HepG2 (cell line): Measurements from ENCODE around the gene EYA2. TPM values are rescaled to one million over a fixed set of nuclear protein-coding genes. Genes with fewer than 3 reads are reported as not detected.

Source experiments
- ATAC-seq: fragments of 200-7000 bp; cut with Tn5 transposase; 3 replicates; pipeline ENCODE4 v1.9.1; 2020; ENCODE audit warnings: mild to moderate bottlenecking, moderate library complexity
- BruUV-seq: library from RNA; stranded (reverse); fragments of 400-500 nt; replicated peaks from 2 replicates; lab custom pipeline; 2021; lab: Mats Ljungman, UMichigan
- CTCF ChIA-PET: fragments of 300-600 bp; formaldehyde crosslinking; extraction: SDS; loops from one replicate; lab custom pipeline; 2021; ENCODE audit warnings: low total read pairs, inconsistent platforms, low intra/inter-chr PET ratio; lab: Yijun Ruan, JAX
- POLR2A ChIA-PET: fragments of 350-600 bp; sonication (Branson Sonifier 250); formaldehyde crosslinking; loops from one replicate; lab custom pipeline; 2020; ENCODE audit warnings: antibody characterized with exemption, inconsistent platforms; lab: Yijun Ruan, JAX
- DNase-seq: peaks from one replicate; pipeline ENCODE4 v3.0.0-alpha.2; 2015; ENCODE audit warnings: low spot score
- FAIRE-seq: peaks from 3 replicates; lab custom pipeline; 2011; peaks lifted over from hg19 to GRCh38; lab: Jason Lieb, UNC
- H2AFZ ChIP-seq: one replicate; pipeline ENCODE4 v1.6.1; 2011; ENCODE audit warnings: low read length, inconsistent platforms
- H3K27ac ChIP-seq: fragments of 300-600 bp; 3 replicates; pipeline ENCODE4 v1.8.0; 2011; ENCODE audit warnings: mixed run types, mild to moderate bottlenecking, mixed read lengths, low read length, inconsistent platforms; ENCODE audit not compliant: insufficient read depth; ENCODE audit errors: extremely low read length
- H3K27me3 ChIP-seq, 2 experiments: fragments of 200-600 bp in 1 of 2; 2 replicates in 1 of 2; 3 replicates in 1 of 2; pipeline versions ENCODE4 v1.6.0 to v1.8.0; 2011; ENCODE audit warnings: low read length in 2 of 2, mild to moderate bottlenecking in 2 of 2, moderate library complexity in 2 of 2, inconsistent platforms in 1 of 2; ENCODE audit not compliant: insufficient read depth in 2 of 2, control insufficient read depth in 1 of 2
- H3K36me3 ChIP-seq, 2 experiments: fragments of 200-600 bp in 1 of 2; replicated peaks in 1 of 2; 2 replicates in 1 of 2; 3 replicates in 1 of 2; pipeline versions ENCODE4 v1.5.1 to v1.8.0; 2011; ENCODE audit warnings: low read length in 2 of 2, inconsistent platforms in 1 of 2; ENCODE audit not compliant: insufficient read depth in 2 of 2, control insufficient read depth in 1 of 2
- H3K4me1 ChIP-seq: 2 replicates; pipeline ENCODE4 v1.5.1; 2012; ENCODE audit warnings: low read length, inconsistent platforms; ENCODE audit not compliant: insufficient read depth
- H3K4me2 ChIP-seq: 2 replicates; pipeline ENCODE4 v1.6.0; 2011; ENCODE audit warnings: low read depth, low read length, inconsistent platforms
- H3K4me3 ChIP-seq, 3 experiments: fragments of 200-600 bp in 1 of 3; sonication (generic), shearing (Covaris generic) in 1 of 3; replicated peaks in 1 of 3; 2 replicates each; pipeline ENCODE4 v1.5.1; 2011 to 2016; ENCODE audit warnings: low read length in 3 of 3, inconsistent platforms in 2 of 3, low read depth in 2 of 3, mild to moderate bottlenecking in 2 of 3, control low read depth in 1 of 3, mixed read lengths in 1 of 3; ENCODE audit not compliant: insufficient read depth in 1 of 3
- H3K79me2 ChIP-seq: one replicate; pipeline ENCODE4 v1.6.1; 2011; ENCODE audit warnings: low read length, inconsistent platforms; ENCODE audit not compliant: insufficient read depth
- H3K9ac ChIP-seq: 2 replicates; pipeline ENCODE4 v1.6.0; 2011; ENCODE audit warnings: mild to moderate bottlenecking, low read depth, low read length, inconsistent platforms; ENCODE audit not compliant: insufficient read depth
- H3K9me3 ChIP-seq: 2 replicates; pipeline ENCODE4 v1.5.1; 2012; ENCODE audit warnings: mild to moderate bottlenecking, low read length
- H4K20me1 ChIP-seq: 2 replicates; pipeline ENCODE4 v1.6.0; 2011; ENCODE audit warnings: inconsistent platforms, mild to moderate bottlenecking, low read length, moderate library complexity; ENCODE audit not compliant: insufficient read depth
- ARID2 ChIP-seq: sonication (generic); formaldehyde crosslinking; IDR thresholded peaks from 2 replicates; pipeline ENCODE4 v1.8.1; 2022; ENCODE audit warnings: mild to moderate bottlenecking, missing genetic modification reagents, borderline replicate concordance
- GZF1 ChIP-seq: sonication (generic); formaldehyde crosslinking; IDR thresholded peaks from 2 replicates; pipeline ENCODE4 v1.5.1; 2020; ENCODE audit warnings: mild to moderate bottlenecking, missing genetic modification reagents
- SP140L ChIP-seq: sonication (generic); formaldehyde crosslinking; IDR thresholded peaks from 2 replicates; pipeline ENCODE4 v1.4.0; 2020; ENCODE audit warnings: missing genetic modification reagents, borderline replicate concordance
- ZNF160 ChIP-seq: sonication (generic); formaldehyde crosslinking; IDR thresholded peaks from 2 replicates; pipeline ENCODE4 v1.8.0; 2022; ENCODE audit warnings: mild to moderate bottlenecking, inconsistent platforms, missing genetic modification reagents
- ZNF605 ChIP-seq: sonication (generic); formaldehyde crosslinking; IDR thresholded peaks from 2 replicates; pipeline ENCODE4 v1.8.0; 2022; ENCODE audit warnings: mild to moderate bottlenecking, missing genetic modification reagents
- WGBS: methylation state at CpG from one replicate; pipeline ENCODE4 v1.1.6; 2017; ENCODE audit warnings: low lambda C conversion rate; 5-methylcytosine and 5-hydroxymethylcytosine counted together
- in situ Hi-C: cut with HindIII; loops from 2 replicates; pipeline ENCODE4 v1.10.0; 2017; ENCODE audit warnings: low pct_unique_long_range_greater_than_20kb; ENCODE audit not compliant: extremely low pct_ligation_motif_present
- intact Hi-C: fragments of 100-400 bp; cut with micrococcal nuclease; formaldehyde crosslinking; loops from one replicate; pipeline ENCODE4 v1.10.0; 2022; ENCODE audit not compliant: unreplicated experiment
- polyA plus RNA-seq, 8 experiments: library from polyadenylated mRNA; depleted of rRNA in 3 of 8; stranded (reverse) in 7 of 8; unstranded in 1 of 8; fragments of >200 nt; fragmentation: Illumina TruSeq in 4 of 8; extraction: Trizol in 4 of 8; gene quantifications; 2 replicates each; pipeline versions ENCODE4 v1.2.1 to v1.2.3, GENCODE V29; 2011 to 2016; ENCODE audit warnings: low read depth in 4 of 8, missing spikeins in 1 of 8, mixed read lengths in 1 of 8; ENCODE audit not compliant: insufficient read depth in 1 of 8
- total RNA-seq, 5 experiments: library from RNA; depleted of rRNA; stranded (reverse); fragments of >200 nt; fragmentation: Illumina TruSeq; extraction: Trizol; gene quantifications; 2 replicates each; pipeline ENCODE4 v1.2.3, GENCODE V29; 2016; ENCODE audit warnings: low read depth in 1 of 5
- TF ChIP-seq, protein P1 (sequence below): sonication (generic); IDR thresholded peaks from 2 replicates; pipeline ENCODE4 v1.6.1; 2016; ENCODE audit warnings: low read depth, borderline replicate concordance
- TF ChIP-seq, protein P2 (sequence below): sonication (generic); formaldehyde crosslinking; IDR thresholded peaks from 2 replicates; pipeline ENCODE4 v1.4.0; 2020; ENCODE audit warnings: missing genetic modification reagents

EYA2 gene
- total and polyA plus RNA-seq, 2 of the 13 experiments (the other 11 are each of a cell fraction or from before 2014, with no cell fraction given), result not detected

DNA sequence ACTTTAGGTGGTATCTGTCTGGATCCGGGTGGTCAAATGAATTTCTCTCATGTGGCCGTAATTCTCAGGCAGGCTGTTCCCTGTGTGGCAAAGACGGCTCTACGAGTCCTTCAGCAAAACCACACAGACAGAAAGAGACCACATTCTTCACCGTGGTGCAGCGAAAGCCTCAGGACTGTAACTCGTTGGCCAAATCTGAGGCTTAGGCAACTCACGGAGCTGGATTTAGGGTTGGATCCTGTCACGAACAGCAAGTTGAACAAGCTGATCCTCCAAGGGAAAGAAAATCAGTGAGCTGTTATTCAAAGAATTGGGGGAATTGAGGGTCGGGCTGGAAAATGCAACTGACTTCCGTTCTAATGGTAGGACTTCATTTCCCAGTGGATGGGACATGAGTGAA is 294.4 kb downstream of the EYA2 start:
- BruUV-seq, result no TSS peak
- TF ChIP-seq ZNF160 (CRISPR knock-in tag), result no peak
- no peak for TF ChIP-seq SP140L (CRISPR knock-in tag)
- TF ChIP-seq GZF1 (CRISPR knock-in tag), result 0 out of 2 replicates have a peak, but pooled peaks have one; percentile 37
- TF ChIP-seq, protein P1, sequence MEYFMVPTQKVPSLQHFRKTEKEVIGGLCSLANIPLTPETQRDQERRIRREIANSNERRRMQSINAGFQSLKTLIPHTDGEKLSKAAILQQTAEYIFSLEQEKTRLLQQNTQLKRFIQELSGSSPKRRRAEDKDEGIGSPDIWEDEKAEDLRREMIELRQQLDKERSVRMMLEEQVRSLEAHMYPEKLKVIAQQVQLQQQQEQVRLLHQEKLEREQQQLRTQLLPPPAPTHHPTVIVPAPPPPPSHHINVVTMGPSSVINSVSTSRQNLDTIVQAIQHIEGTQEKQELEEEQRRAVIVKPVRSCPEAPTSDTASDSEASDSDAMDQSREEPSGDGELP, result no peak
- TF ChIP-seq ZNF605 (CRISPR knock-in tag), result peak; percentile 52; the same call in 1 of the 2 replicates
- TF ChIP-seq ARID2, result no peak
- TF ChIP-seq, protein P2, sequence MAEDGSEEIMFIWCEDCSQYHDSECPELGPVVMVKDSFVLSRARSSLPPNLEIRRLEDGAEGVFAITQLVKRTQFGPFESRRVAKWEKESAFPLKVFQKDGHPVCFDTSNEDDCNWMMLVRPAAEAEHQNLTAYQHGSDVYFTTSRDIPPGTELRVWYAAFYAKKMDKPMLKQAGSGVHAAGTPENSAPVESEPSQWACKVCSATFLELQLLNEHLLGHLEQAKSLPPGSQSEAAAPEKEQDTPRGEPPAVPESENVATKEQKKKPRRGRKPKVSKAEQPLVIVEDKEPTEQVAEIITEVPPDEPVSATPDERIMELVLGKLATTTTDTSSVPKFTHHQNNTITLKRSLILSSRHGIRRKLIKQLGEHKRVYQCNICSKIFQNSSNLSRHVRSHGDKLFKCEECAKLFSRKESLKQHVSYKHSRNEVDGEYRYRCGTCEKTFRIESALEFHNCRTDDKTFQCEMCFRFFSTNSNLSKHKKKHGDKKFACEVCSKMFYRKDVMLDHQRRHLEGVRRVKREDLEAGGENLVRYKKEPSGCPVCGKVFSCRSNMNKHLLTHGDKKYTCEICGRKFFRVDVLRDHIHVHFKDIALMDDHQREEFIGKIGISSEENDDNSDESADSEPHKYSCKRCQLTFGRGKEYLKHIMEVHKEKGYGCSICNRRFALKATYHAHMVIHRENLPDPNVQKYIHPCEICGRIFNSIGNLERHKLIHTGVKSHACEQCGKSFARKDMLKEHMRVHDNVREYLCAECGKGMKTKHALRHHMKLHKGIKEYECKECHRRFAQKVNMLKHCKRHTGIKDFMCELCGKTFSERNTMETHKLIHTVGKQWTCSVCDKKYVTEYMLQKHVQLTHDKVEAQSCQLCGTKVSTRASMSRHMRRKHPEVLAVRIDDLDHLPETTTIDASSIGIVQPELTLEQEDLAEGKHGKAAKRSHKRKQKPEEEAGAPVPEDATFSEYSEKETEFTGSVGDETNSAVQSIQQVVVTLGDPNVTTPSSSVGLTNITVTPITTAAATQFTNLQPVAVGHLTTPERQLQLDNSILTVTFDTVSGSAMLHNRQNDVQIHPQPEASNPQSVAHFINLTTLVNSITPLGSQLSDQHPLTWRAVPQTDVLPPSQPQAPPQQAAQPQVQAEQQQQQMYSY (CRISPR knock-in tag), result peak; percentile 58; the same call in 1 of the 2 replicates
- TF ChIP-seq, all 625 proteins: peak for 3
- FAIRE-seq (no peak), ATAC-seq (peak; percentile 47; the same call in 2 of the 3 replicates), DNase-seq (no peak)
- Histone ChIP-seq H3K9me3 (no peaks in the 10 kb centered on the region), H3K4me1 (peaks cover 8% of the 10 kb centered on the region), H3K9ac (no peak overlapping the region), H3K4me3 (peak overlapping the region in 1 of 3 experiments; percentile 8; a peak in 1 of 6 replicates), H4K20me1 (no peaks in the 10 kb centered on the region), H2AFZ (no peak overlapping the region), H3K4me2 (peak overlapping the region; percentile 38), H3K27ac (no peak overlapping the region), H3K36me3 (no peaks in the 10 kb centered on the region), H3K27me3 (peaks cover 0 to 29% of the 10 kb centered on the region in 2 experiments; a peak in 2 of 5 replicates), H3K79me2 (no peaks in the 10 kb centered on the region)
- CTCF ChIA-PET, result no interaction called here
- 11% methylated on average over 11 of the region's 11 CpGs for WGBS
- intact Hi-C loops, result no loop called here
- POLR2A ChIA-PET, result no interaction called here
- in situ Hi-C loops, result no loop called here
